AG04450 (cell line): Measurements from ENCODE around the gene S100A6. TPM values are rescaled to one million over a fixed set of nuclear protein-coding genes. Genes with fewer than 3 reads are reported as not detected.

Experiments used
- CTCF ChIA-PET: fragments of 300-600, 350-600 bp; formaldehyde crosslinking; extraction: SDS; loops from one replicate; lab custom pipeline; 2022; ENCODE audit warnings: antibody characterized with exemption, inconsistent platforms; lab: Charles Lee
- POLR2A ChIA-PET: fragments of 350-600 bp; formaldehyde crosslinking; extraction: SDS; loops from one replicate; lab custom pipeline; 2021; ENCODE audit warnings: antibody characterized with exemption, inconsistent platforms; lab: Yijun Ruan, JAX
- DNase-seq: peaks from one replicate; pipeline ENCODE4 v3.0.0-alpha.2; 2011; ENCODE audit warnings: low read depth, low spot score
- H3K27ac ChIP-seq: one replicate; pipeline ENCODE4 v1.5.1; 2012; ENCODE audit warnings: low read depth, low read length, control low read depth
- H3K27me3 ChIP-seq: one replicate; pipeline ENCODE4 v1.6.0; 2012; ENCODE audit warnings: low read length; ENCODE audit not compliant: control insufficient read depth, insufficient read depth
- H3K4me3 ChIP-seq: 2 replicates; pipeline ENCODE4 v1.5.1; 2011; ENCODE audit warnings: mild to moderate bottlenecking, low read depth, low read length, control low read depth
- H3K9me3 ChIP-seq: 2 replicates; pipeline ENCODE4 v1.5.1; 2012; ENCODE audit warnings: low read length; ENCODE audit not compliant: control insufficient read depth, insufficient read depth
- CTCF ChIP-seq: IDR thresholded peaks from 2 replicates; pipeline ENCODE4 v1.5.1; 2011; ENCODE audit warnings: low read depth, low read length, control low read depth, inconsistent platforms
- polyA plus RNA-seq: library from polyadenylated mRNA; depleted of rRNA; stranded (reverse); fragments of >200 nt; gene quantifications from 2 replicates; pipeline ENCODE4 v1.2.3, GENCODE V29; 2011

The S100A6 gene
- polyA plus RNA-seq, 1 experiment: 1,379 TPM

- TF ChIP-seq CTCF: no peak
- no peak for DNase-seq
- POLR2A ChIA-PET: interaction anchor here (0.7 to 2.3 kb wide), 12 partner anchors 16 to 1554 kb away, joined by 3 to 23 read pairs (median 5); partner anchors contain the start of genes CHTOP, S100A13, S100A14 and S100A6
- Histone ChIP-seq H3K27ac (peak overlapping the region; percentile 59), H3K27me3 (no peaks in the 10 kb centered on the region), H3K9me3 (no peaks in the 10 kb centered on the region), H3K4me3 (no peak overlapping the region)
- CTCF ChIA-PET: interaction anchor here (1.5 to 6.2 kb wide), 4 partner anchors 11 to 154 kb away, joined by 7 to 163 read pairs (median 16); no protein-coding TSS in a partner anchor
These were observed 29.4 kb downstream of the S100A6 start for GRCh38 chr1:153506386-153506785.

- DNase-seq: no peak
- H3K4me3 ChIP-seq: no peak overlapping the region
- ChIA-PET CTCF (interaction anchor here (2.2 to 3.3 kb wide), 2 partner anchors 10 to 153 kb away, joined by 14 to 19 read pairs; no protein-coding TSS in a partner anchor), POLR2A (interaction anchor here (1.5 kb wide), 1 partner anchor 15 kb away, joined by 5 read pairs; no protein-coding TSS in a partner anchor)
- H3K27ac ChIP-seq: no peak overlapping the region
- no peaks in the 10 kb centered on the region for H3K9me3 ChIP-seq
- H3K27me3 ChIP-seq: no peaks in the 10 kb centered on the region
- TF ChIP-seq CTCF: no peak
These were observed 30.2 kb downstream of the S100A6 start for GRCh38 chr1:153505576-153505975.

GRCh38 chr1:153503766-153504165, 32.0 kb downstream of the S100A6 start:
- ChIA-PET POLR2A (no interaction called here), CTCF (interaction anchor here (0.9 to 1.8 kb wide), 2 partner anchors 9 to 69 kb away, joined by 3 to 7 read pairs; no protein-coding TSS in a partner anchor)
- Histone ChIP-seq H3K9me3 (no peaks in the 10 kb centered on the region), H3K4me3 (no peak overlapping the region), H3K27ac (no peak overlapping the region), H3K27me3 (peaks cover 7% of the 10 kb centered on the region)
- no peak for DNase-seq
- no peak for TF ChIP-seq CTCF

GRCh38 chr1:153498746-153499145, 37.0 kb downstream of the S100A6 start:
- CTCF ChIA-PET: interaction anchor here (1.3 to 13.0 kb wide), 4 partner anchors 12 to 144 kb away, joined by 3 to 354 read pairs (median 9); partner anchors contain the start of gene S100A9
- Histone ChIP-seq H3K27ac (no peak overlapping the region), H3K27me3 (peaks cover 13% of the 10 kb centered on the region), H3K9me3 (no peaks in the 10 kb centered on the region), H3K4me3 (no peak overlapping the region)
- no peak for TF ChIP-seq CTCF
- POLR2A ChIA-PET: interaction anchor here (0.6 kb wide), 1 partner anchor 34 kb away, joined by 3 read pairs; no protein-coding TSS in a partner anchor
- DNase-seq: no peak

- TF ChIP-seq CTCF: no peak
- ChIA-PET POLR2A (interaction anchor here (0.9 kb wide), 1 partner anchor 132 kb away, joined by 4 read pairs; the partner anchor contains the start of gene S100A13), CTCF (interaction anchor here (0.6 to 13.0 kb wide), 29 partner anchors 10 to 185 kb away, joined by 3 to 354 read pairs (median 5); partner anchors contain the start of genes PGLYRP4, S100A13, S100A16 and S100A9)
These were observed 40.3 kb downstream of the S100A6 start for GRCh38 chr1:153495536-153495935.

More at GRCh38 chr1:153495536-153495935, 40.3 kb downstream of the S100A6 start:
- no peak for DNase-seq
- peaks cover 13% of the 10 kb centered on the region for H3K27me3 ChIP-seq
- no peak overlapping the region for H3K27ac ChIP-seq
- no peaks in the 10 kb centered on the region for H3K9me3 ChIP-seq
- no peak overlapping the region for H3K4me3 ChIP-seq
